NCI-H82 (cell line): ENCODE measurements around the gene GDPD3.
A peak's percentile ranks its signal among the peaks of the same experiment; 100 is the strongest.

Source experiments
- DNase-seq: peaks from one replicate; lab custom pipeline; 2025; lab: John Stamatoyannopoulos, UW

Gene GDPD3

GRCh38 chr16:30124985-30125379 is 11.6 kb upstream of the GDPD3 start:
- DNase-seq = no peak

- peak; percentile 70 for DNase-seq
Measured at GRCh38 chr16:30122604-30123160, 9.3 kb upstream of the GDPD3 start.

- no peak for DNase-seq
Measured at GRCh38 chr16:30121741-30122571, 8.6 kb upstream of the GDPD3 start.

GRCh38 chr16:30120340-30121105 is 7.2 kb upstream of the GDPD3 start:
- no peak for DNase-seq

- no peak for DNase-seq
Measured at GRCh38 chr16:30119428-30119827, 6.1 kb upstream of the GDPD3 start.

GRCh38 chr16:30117768-30118167 is 4.4 kb upstream of the GDPD3 start:
- no peak for DNase-seq

- no peak for DNase-seq
Measured at GRCh38 chr16:30116291-30117207, 3.2 kb upstream of the GDPD3 start.

GRCh38 chr16:30115238-30115637 is 1.9 kb upstream of the GDPD3 start:
- no peak for DNase-seq

GRCh38 chr16:30114833-30115232 is 1.5 kb upstream of the GDPD3 start:
- peak; percentile 17 for DNase-seq

GRCh38 chr16:30114411-30114810 is 1.1 kb upstream of the GDPD3 start:
- no peak for DNase-seq

GRCh38 chr16:30113711-30114333 is 485 bp upstream of the GDPD3 start:
- DNase-seq = no peak

- peak; percentile 59 for DNase-seq
Measured at GRCh38 chr16:30112197-30113030, 923 bp downstream of the GDPD3 start.

GRCh38 chr16:30110661-30111060 is 2.7 kb downstream of the GDPD3 start:
- peak; percentile 75 for DNase-seq

GRCh38 chr16:30108059-30108850 is 5.1 kb downstream of the GDPD3 start:
- no peak for DNase-seq

- DNase-seq = no peak
Measured at GRCh38 chr16:30104492-30104891, 8.8 kb downstream of the GDPD3 start.

- no peak for DNase-seq
Measured at GRCh38 chr16:30104090-30104489, 9.2 kb downstream of the GDPD3 start.

- DNase-seq = no peak
Measured at GRCh38 chr16:30096862-30097563, 16.3 kb downstream of the GDPD3 start.

- DNase-seq = peak; percentile 93
Measured at GRCh38 chr16:30096105-30096861, 17.1 kb downstream of the GDPD3 start, which contains the start of gene YPEL3. TSS of gene YPEL3 (minus strand) at chr16:30096213. CDS start at chr16:30095482, 731 bp downstream.
